ENCODE measurements around the gene ZNF652.
A peak's percentile ranks its signal among the peaks of the same experiment; 100 is the strongest.
"Not testable (repeated sequence)": the region's sequence is repeated elsewhere in the genome, so short reads cannot be mapped to it uniquely, and the experiment has no call there.

Gene ZNF652

GRCh38 chr17:49298371-49298976 lies 63.6 kb downstream of the ZNF652 start:
- no peak for DNase-seq

GRCh38 chr17:49297141-49297540 lies 64.9 kb downstream of the ZNF652 start:
- DNase-seq, result peak; percentile 60

GRCh38 chr17:49294122-49294521 lies 67.9 kb downstream of the ZNF652 start:
- no peak for DNase-seq

- no peak for DNase-seq
These were observed 69.1 kb downstream of the ZNF652 start for GRCh38 chr17:49292901-49293300.

- DNase-seq, result no peak
These were observed 70.1 kb downstream of the ZNF652 start for GRCh38 chr17:49291929-49292328.

- DNase-seq, result no peak
These were observed 71.2 kb downstream of the ZNF652 start for GRCh38 chr17:49290690-49291359.

GRCh38 chr17:49288388-49288787 lies 73.7 kb downstream of the ZNF652 start:
- no peak for DNase-seq

- DNase-seq, result no peak
These were observed 74.6 kb downstream of the ZNF652 start for GRCh38 chr17:49287481-49287880.

GRCh38 chr17:49286261-49286973 lies 75.6 kb downstream of the ZNF652 start:
- DNase-seq, result not testable (repeated sequence)

- DNase-seq, result no peak
These were observed 76.3 kb downstream of the ZNF652 start for GRCh38 chr17:49285716-49286115.

- no peak for DNase-seq
These were observed 81.1 kb downstream of the ZNF652 start for GRCh38 chr17:49280918-49281317.

GRCh38 chr17:49280061-49280460 lies 82.0 kb downstream of the ZNF652 start:
- no peak for DNase-seq

GRCh38 chr17:49279263-49280015 lies 82.6 kb downstream of the ZNF652 start:
- DNase-seq, result not testable (repeated sequence)

GRCh38 chr17:49278076-49278475 lies 84.0 kb downstream of the ZNF652 start:
- no peak for DNase-seq

- DNase-seq, result no peak
These were observed 84.4 kb downstream of the ZNF652 start for GRCh38 chr17:49277638-49278037.

- DNase-seq, result not testable (repeated sequence)
These were observed 86.1 kb downstream of the ZNF652 start for GRCh38 chr17:49275981-49276380.

- no peak for DNase-seq
These were observed 92.7 kb downstream of the ZNF652 start for GRCh38 chr17:49269356-49269755.

- no peak for DNase-seq
These were observed 94.1 kb downstream of the ZNF652 start for GRCh38 chr17:49267912-49268311.

- no peak for DNase-seq
These were observed 95.8 kb downstream of the ZNF652 start for GRCh38 chr17:49266233-49266632.

- not testable (repeated sequence) for DNase-seq
These were observed 100.5 kb downstream of the ZNF652 start for GRCh38 chr17:49261540-49261939.

- DNase-seq, result no peak
These were observed 101.2 kb downstream of the ZNF652 start for GRCh38 chr17:49260817-49261291.

GRCh38 chr17:49260011-49260816 lies 101.8 kb downstream of the ZNF652 start:
- no peak for DNase-seq
